HepG2 (cell line): ENCODE results near the gene WNK1. TPM values are rescaled to one million over a fixed set of nuclear protein-coding genes. Genes with fewer than 3 reads are reported as not detected.

ENCODE experiments used
- ATAC-seq: fragments of 200-7000 bp; cut with Tn5 transposase; 3 replicates; pipeline ENCODE4 v1.9.1; 2020; ENCODE audit warnings: mild to moderate bottlenecking, moderate library complexity
- BruUV-seq: library from RNA; stranded (reverse); fragments of 400-500 nt; replicated peaks from 2 replicates; lab custom pipeline; 2021; lab: Mats Ljungman, UMichigan
- CTCF ChIA-PET: fragments of 300-600 bp; formaldehyde crosslinking; extraction: SDS; loops from one replicate; lab custom pipeline; 2021; ENCODE audit warnings: low total read pairs, inconsistent platforms, low intra/inter-chr PET ratio; lab: Yijun Ruan, JAX
- POLR2A ChIA-PET: fragments of 350-600 bp; sonication (Branson Sonifier 250); formaldehyde crosslinking; loops from one replicate; lab custom pipeline; 2020; ENCODE audit warnings: antibody characterized with exemption, inconsistent platforms; lab: Yijun Ruan, JAX
- DNase-seq: peaks from one replicate; pipeline ENCODE4 v3.0.0-alpha.2; 2015; ENCODE audit warnings: low spot score
- FAIRE-seq: peaks from 3 replicates; lab custom pipeline; 2011; peaks lifted over from hg19 to GRCh38; lab: Jason Lieb, UNC
- H2AFZ ChIP-seq: one replicate; pipeline ENCODE4 v1.6.1; 2011; ENCODE audit warnings: low read length, inconsistent platforms
- H3K27ac ChIP-seq: fragments of 300-600 bp; 3 replicates; pipeline ENCODE4 v1.8.0; 2011; ENCODE audit warnings: mixed run types, mild to moderate bottlenecking, mixed read lengths, low read length, inconsistent platforms; ENCODE audit not compliant: insufficient read depth; ENCODE audit errors: extremely low read length
- H3K27me3 ChIP-seq, 2 experiments: fragments of 200-600 bp in 1 of 2; 2 replicates in 1 of 2; 3 replicates in 1 of 2; pipeline versions ENCODE4 v1.6.0 to v1.8.0; 2011; ENCODE audit warnings: low read length in 2 of 2, mild to moderate bottlenecking in 2 of 2, moderate library complexity in 2 of 2, inconsistent platforms in 1 of 2; ENCODE audit not compliant: insufficient read depth in 2 of 2, control insufficient read depth in 1 of 2
- H3K36me3 ChIP-seq, 2 experiments: fragments of 200-600 bp in 1 of 2; replicated peaks in 1 of 2; 2 replicates in 1 of 2; 3 replicates in 1 of 2; pipeline versions ENCODE4 v1.5.1 to v1.8.0; 2011; ENCODE audit warnings: low read length in 2 of 2, inconsistent platforms in 1 of 2; ENCODE audit not compliant: insufficient read depth in 2 of 2, control insufficient read depth in 1 of 2
- H3K4me1 ChIP-seq: 2 replicates; pipeline ENCODE4 v1.5.1; 2012; ENCODE audit warnings: low read length, inconsistent platforms; ENCODE audit not compliant: insufficient read depth
- H3K4me2 ChIP-seq: 2 replicates; pipeline ENCODE4 v1.6.0; 2011; ENCODE audit warnings: low read depth, low read length, inconsistent platforms
- H3K4me3 ChIP-seq, 3 experiments: fragments of 200-600 bp in 1 of 3; sonication (generic), shearing (Covaris generic) in 1 of 3; replicated peaks in 1 of 3; 2 replicates each; pipeline ENCODE4 v1.5.1; 2011 to 2016; ENCODE audit warnings: low read length in 3 of 3, inconsistent platforms in 2 of 3, low read depth in 2 of 3, mild to moderate bottlenecking in 2 of 3, control low read depth in 1 of 3, mixed read lengths in 1 of 3; ENCODE audit not compliant: insufficient read depth in 1 of 3
- H3K79me2 ChIP-seq: one replicate; pipeline ENCODE4 v1.6.1; 2011; ENCODE audit warnings: low read length, inconsistent platforms; ENCODE audit not compliant: insufficient read depth
- H3K9ac ChIP-seq: 2 replicates; pipeline ENCODE4 v1.6.0; 2011; ENCODE audit warnings: mild to moderate bottlenecking, low read depth, low read length, inconsistent platforms; ENCODE audit not compliant: insufficient read depth
- H3K9me3 ChIP-seq: 2 replicates; pipeline ENCODE4 v1.5.1; 2012; ENCODE audit warnings: mild to moderate bottlenecking, low read length
- H4K20me1 ChIP-seq: 2 replicates; pipeline ENCODE4 v1.6.0; 2011; ENCODE audit warnings: inconsistent platforms, mild to moderate bottlenecking, low read length, moderate library complexity; ENCODE audit not compliant: insufficient read depth
- CHD2 ChIP-seq: IDR thresholded peaks from 2 replicates; pipeline ENCODE4 v1.6.1; 2011; ENCODE audit warnings: low read depth, low read length, improper control_type of control experiment
- DNMT3B ChIP-seq: conservative IDR thresholded peaks from 2 replicates; pipeline ENCODE4 v1.6.1; 2016; ENCODE audit warnings: missing biosample characterization, control low read depth
- GLI4 ChIP-seq: sonication (generic); formaldehyde crosslinking; IDR thresholded peaks from 2 replicates; pipeline ENCODE4 v1.5.1; 2020; ENCODE audit warnings: missing genetic modification reagents, mild to moderate bottlenecking, moderate library complexity, borderline replicate concordance
- HIVEP1 ChIP-seq: sonication (generic); formaldehyde crosslinking; IDR thresholded peaks from 2 replicates; pipeline ENCODE4 v1.4.0; 2020; ENCODE audit warnings: mild to moderate bottlenecking, missing genetic modification reagents
- HMG20A ChIP-seq: IDR thresholded peaks from 2 replicates; pipeline ENCODE4 v1.6.1; 2016; ENCODE audit warnings: borderline replicate concordance
- HNF4G ChIP-seq, 2 experiments: sonication (generic) in 1 of 2; formaldehyde crosslinking in 1 of 2; IDR thresholded peaks; 2 replicates each; pipeline versions ENCODE4 v1.4.0 to v1.6.1; 2011 to 2020; ENCODE audit warnings: borderline replicate concordance in 2 of 2, low read depth in 2 of 2, mild to moderate bottlenecking in 2 of 2, low read length in 1 of 2, missing genetic modification reagents in 1 of 2, moderate library complexity in 1 of 2
- HOXA3 ChIP-seq: sonication (generic); formaldehyde crosslinking; IDR thresholded peaks from 2 replicates; pipeline ENCODE4 v1.5.0; 2020; ENCODE audit warnings: missing genetic modification reagents
- NCOR1 ChIP-seq: fragments of 200-600 bp; sonication (generic); IDR thresholded peaks from 2 replicates; pipeline ENCODE4 v1.7.0; 2017; ENCODE audit warnings: antibody characterized with exemption, low read length, borderline replicate concordance
- NKX3-1 ChIP-seq: sonication (generic); formaldehyde crosslinking; IDR thresholded peaks from 2 replicates; pipeline ENCODE4 v1.5.0; 2020; ENCODE audit warnings: missing genetic modification reagents
- THAP7 ChIP-seq: sonication (generic); formaldehyde crosslinking; IDR thresholded peaks from 2 replicates; pipeline ENCODE4 v1.8.1; 2023; ENCODE audit warnings: mild to moderate bottlenecking, missing genetic modification reagents
- YY1 ChIP-seq: IDR thresholded peaks from 2 replicates; pipeline ENCODE4 v1.6.1; 2011; ENCODE audit warnings: low read length, low read depth, moderate library complexity, mild to moderate bottlenecking; ENCODE audit not compliant: insufficient read depth, insufficient replicate concordance
- ZNF230 ChIP-seq: sonication (generic); formaldehyde crosslinking; IDR thresholded peaks from 2 replicates; pipeline ENCODE4 v1.4.0; 2020; ENCODE audit warnings: mild to moderate bottlenecking, missing genetic modification reagents
- WGBS: methylation state at CpG from one replicate; pipeline ENCODE4 v1.1.6; 2017; ENCODE audit warnings: low lambda C conversion rate; 5-methylcytosine and 5-hydroxymethylcytosine counted together
- in situ Hi-C: cut with HindIII; loops from 2 replicates; pipeline ENCODE4 v1.10.0; 2017; ENCODE audit warnings: low pct_unique_long_range_greater_than_20kb; ENCODE audit not compliant: extremely low pct_ligation_motif_present
- intact Hi-C: fragments of 100-400 bp; cut with micrococcal nuclease; formaldehyde crosslinking; loops from one replicate; pipeline ENCODE4 v1.10.0; 2022; ENCODE audit not compliant: unreplicated experiment
- polyA plus RNA-seq, 8 experiments: library from polyadenylated mRNA; depleted of rRNA in 3 of 8; stranded (reverse) in 7 of 8; unstranded in 1 of 8; fragments of >200 nt; fragmentation: Illumina TruSeq in 4 of 8; extraction: Trizol in 4 of 8; gene quantifications; 2 replicates each; pipeline versions ENCODE4 v1.2.1 to v1.2.3, GENCODE V29; 2011 to 2016; ENCODE audit warnings: low read depth in 4 of 8, missing spikeins in 1 of 8, mixed read lengths in 1 of 8; ENCODE audit not compliant: insufficient read depth in 1 of 8
- total RNA-seq, 5 experiments: library from RNA; depleted of rRNA; stranded (reverse); fragments of >200 nt; fragmentation: Illumina TruSeq; extraction: Trizol; gene quantifications; 2 replicates each; pipeline ENCODE4 v1.2.3, GENCODE V29; 2016; ENCODE audit warnings: low read depth in 1 of 5

WNK1 gene
- total and polyA plus RNA-seq, 2 of the 13 experiments (the other 11 are each of a cell fraction or from before 2014, with no cell fraction given) = 31.1 to 54.8 TPM

- no peaks in the 10 kb centered on the region; a peak in 2 of 5 replicates for H3K36me3 ChIP-seq
- no peak overlapping the region for H2AFZ ChIP-seq
- peaks cover 62% of the 10 kb centered on the region for H4K20me1 ChIP-seq
- FAIRE-seq (no peak), DNase-seq (no peak), ATAC-seq (no peak)
- 100% methylated on average over 2 of the region's 2 CpGs for WGBS
- no peak overlapping the region for H3K4me3 ChIP-seq
- intact Hi-C loops (no loop called here), in situ Hi-C loops (no loop called here)
- no peak for TF ChIP-seq HNF4G (IDR thresholded peaks at IDR 0.05; ENCODE audit: borderline replicate concordance, low read depth, low read length)
- no peak for TF ChIP-seq HNF4G (CRISPR knock-in tag; IDR thresholded peaks at IDR 0.05; ENCODE audit: borderline replicate concordance, low read depth)
- TF ChIP-seq CHD2 = no peak
- no peak for TF ChIP-seq DNMT3B
- TF ChIP-seq ZNF230 (CRISPR knock-in tag) = no peak
- no peak for TF ChIP-seq HIVEP1
- TF ChIP-seq NCOR1 = no peak
- no peak for TF ChIP-seq THAP7 (CRISPR knock-in tag)
- TF ChIP-seq HOXA3 (CRISPR knock-in tag) = no peak
- TF ChIP-seq HMG20A (CRISPR knock-in tag) = no peak
- TF ChIP-seq YY1 = no peak
- no peak for TF ChIP-seq NKX3-1 (CRISPR knock-in tag)
- TF ChIP-seq GLI4 (CRISPR knock-in tag) = no peak
- H3K9ac ChIP-seq = no peak overlapping the region
- no peaks in the 10 kb centered on the region; a peak in 1 of 5 replicates for H3K27me3 ChIP-seq
- no peak overlapping the region for H3K27ac ChIP-seq
- H3K79me2 ChIP-seq = peaks cover 94% of the 10 kb centered on the region
- peaks cover 35% of the 10 kb centered on the region for H3K4me1 ChIP-seq
- ChIA-PET CTCF (no interaction called here), POLR2A (no interaction called here)
- no TSS peak for BruUV-seq
- H3K4me2 ChIP-seq = no peak overlapping the region
- no peaks in the 10 kb centered on the region for H3K9me3 ChIP-seq
Observed at GRCh38 chr12:770479-770878, 18.1 kb downstream of the WNK1 start.
